ENCODE measurements around the gene LAMC1.

LAMC1 gene

DNA sequence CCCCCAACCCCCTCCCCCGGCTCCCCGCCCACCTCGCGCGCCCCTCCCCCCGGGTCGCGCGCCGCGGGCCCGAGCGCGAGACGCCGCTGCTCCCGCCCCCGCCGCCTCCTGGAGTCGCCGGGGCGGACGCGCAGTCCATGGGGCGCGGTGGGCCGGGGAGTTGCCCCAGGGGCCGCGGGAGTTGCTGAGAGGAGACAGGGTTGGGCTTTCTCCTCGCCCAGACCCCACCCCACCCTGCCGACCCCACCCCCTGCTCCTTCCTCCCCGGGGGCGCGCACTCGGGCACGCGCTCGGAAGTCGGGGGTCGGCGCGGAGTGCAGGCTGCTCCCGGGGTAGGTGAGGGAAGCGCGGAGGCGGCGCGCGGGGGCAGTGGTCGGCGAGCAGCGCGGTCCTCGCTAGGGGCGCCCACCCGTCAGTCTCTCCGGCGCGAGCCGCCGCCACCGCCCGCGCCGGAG is at the start of gene LAMC1:
LAMC1 (plus strand) TSS at position 275 of the 455 bp plus-strand sequence. CDS start 297 bp downstream, outside the sequence.
- peak; percentile 80 to 84 for DNase-seq

DNA sequence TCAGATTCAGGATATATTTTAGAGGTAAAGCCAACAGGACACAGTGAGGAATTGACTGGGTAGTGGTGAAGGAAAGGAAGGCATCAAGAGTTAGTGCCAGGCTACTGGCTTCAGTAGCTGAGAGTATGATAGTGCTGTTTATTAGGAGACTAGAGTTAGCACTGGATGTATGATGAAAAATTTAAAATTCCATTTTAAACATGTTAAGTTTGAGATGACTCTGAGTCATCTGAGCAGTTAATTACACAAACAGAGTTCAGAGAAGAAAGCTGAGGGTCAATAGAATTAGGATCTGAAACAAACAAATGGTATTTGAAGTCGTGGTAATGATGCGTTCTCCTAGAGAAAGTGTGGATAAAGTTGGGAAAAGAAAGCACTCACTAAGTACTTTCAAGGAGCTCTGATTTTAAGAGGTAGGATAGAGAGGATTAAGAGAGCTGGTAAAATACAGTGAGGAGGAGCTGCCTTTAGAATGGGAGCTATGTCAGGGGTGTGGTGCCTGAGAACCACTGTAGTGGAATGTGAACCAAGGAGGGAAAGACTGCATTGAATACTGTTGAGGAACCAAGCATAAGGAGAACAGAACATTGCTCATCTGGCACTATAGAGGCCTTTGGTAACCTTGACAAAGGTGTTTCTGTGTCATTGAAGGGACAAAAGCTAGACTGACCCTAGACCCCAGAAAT is 48.6 kb upstream of the LAMC1 start:
- no peak for DNase-seq

DNA sequence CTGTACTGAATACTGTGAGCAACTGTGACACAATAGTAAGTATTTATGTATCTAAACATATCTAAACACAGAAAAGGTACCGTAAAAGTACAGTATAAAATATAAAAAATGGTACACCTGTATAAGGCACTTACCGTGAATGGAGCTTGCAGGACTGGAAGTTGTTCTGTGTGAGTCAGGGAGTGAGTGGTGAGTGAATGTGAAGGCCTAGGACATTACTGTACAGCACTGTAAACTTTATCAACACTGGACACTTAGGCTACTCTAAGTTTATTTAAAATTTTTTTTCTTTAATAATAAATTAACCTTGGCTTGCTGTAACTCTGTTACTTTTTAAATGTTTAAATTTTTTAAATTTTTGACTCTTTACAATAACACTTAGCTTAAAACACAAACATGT is 45.7 kb upstream of the LAMC1 start:
- no peak for DNase-seq

DNA sequence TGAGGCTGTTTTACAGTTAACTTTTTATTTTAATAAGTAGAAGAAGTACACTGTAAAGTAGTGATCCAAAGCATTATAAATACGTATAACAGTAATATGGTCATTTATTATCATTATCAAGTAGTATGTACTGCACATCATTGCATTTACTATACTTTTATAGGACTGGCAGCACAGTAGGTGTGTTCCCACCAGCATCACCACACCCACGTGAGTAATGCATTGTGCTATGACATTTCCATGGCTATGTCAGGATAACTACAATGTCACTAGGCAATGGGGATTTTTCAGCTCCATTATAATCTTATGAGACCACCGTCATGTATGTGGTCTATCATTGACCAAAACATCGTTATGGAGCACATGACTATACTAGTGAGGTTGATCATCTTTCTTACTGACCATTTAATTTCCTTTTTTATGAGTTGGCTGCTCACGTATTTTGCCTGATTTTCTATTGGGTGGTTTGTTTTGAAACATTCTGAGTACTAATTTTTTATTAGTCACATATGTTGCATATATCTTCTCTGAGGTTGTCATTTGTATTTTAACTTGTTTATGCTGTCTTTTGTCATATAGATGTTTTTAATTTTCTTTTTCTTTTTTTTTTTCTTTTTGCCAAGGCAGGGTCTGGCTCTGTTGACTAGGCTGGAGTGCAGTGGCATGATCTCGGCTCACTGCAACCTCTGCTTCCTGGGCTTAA is 44.9 kb upstream of the LAMC1 start:
- DNase-seq: no peak

DNA sequence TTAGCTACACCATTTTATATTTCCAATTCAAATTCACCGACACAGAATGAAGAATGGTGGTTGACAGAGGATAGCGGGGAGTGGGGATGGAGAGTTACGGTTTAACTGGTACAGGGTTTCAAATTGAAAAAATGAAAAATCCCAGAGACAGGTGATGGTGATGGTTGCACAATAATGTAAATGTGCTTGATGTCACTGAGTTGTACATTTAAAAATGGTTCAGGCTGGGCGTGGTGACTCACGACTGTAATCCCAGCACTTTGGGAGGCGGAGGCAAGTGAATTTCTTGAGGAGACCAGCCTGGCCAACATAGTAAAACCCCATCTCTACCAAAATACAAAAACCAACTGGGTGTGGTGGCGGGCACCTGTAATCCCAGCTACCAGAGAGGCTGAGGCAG is 39.1 kb upstream of the LAMC1 start:
- DNase-seq: no peak

DNA sequence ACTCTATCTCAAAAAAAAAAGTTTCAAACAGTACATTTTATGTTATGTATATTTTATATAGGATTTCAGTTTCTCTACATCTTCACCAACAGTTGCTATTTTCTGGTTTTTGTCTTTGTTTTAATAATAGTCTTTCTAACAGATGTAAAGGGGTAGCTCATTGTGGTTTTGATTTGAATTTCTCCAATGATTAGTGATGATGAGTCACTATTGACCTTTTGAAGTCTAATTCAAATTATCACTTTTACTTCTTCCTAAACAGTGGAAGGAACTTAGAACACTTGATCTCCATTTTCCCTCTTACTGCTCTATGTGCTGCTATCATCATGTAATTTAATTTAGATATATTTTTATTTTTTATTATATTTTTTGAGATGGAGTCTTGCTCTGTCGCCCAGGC is 38.6 kb upstream of the LAMC1 start:
- no peak for DNase-seq

DNA sequence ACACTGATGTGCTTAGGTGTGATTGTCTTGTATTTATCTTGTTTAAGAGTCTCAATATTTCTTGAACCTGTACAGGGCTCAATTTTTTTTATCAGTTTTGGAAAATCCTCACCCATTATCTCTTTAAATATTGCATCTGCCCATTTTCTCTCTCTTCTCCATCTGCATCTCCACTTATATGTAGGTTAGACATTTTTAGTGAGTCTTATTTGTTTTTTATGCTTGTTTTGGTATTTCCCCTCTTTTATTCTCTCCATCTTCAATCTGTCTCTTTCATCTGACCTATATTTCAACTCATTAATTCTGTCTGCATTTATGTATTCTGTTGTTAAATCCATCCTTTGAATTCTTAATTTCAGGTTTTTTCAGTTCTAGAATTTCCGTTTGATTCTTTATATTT is 37.3 kb upstream of the LAMC1 start:
- no peak for DNase-seq

DNA sequence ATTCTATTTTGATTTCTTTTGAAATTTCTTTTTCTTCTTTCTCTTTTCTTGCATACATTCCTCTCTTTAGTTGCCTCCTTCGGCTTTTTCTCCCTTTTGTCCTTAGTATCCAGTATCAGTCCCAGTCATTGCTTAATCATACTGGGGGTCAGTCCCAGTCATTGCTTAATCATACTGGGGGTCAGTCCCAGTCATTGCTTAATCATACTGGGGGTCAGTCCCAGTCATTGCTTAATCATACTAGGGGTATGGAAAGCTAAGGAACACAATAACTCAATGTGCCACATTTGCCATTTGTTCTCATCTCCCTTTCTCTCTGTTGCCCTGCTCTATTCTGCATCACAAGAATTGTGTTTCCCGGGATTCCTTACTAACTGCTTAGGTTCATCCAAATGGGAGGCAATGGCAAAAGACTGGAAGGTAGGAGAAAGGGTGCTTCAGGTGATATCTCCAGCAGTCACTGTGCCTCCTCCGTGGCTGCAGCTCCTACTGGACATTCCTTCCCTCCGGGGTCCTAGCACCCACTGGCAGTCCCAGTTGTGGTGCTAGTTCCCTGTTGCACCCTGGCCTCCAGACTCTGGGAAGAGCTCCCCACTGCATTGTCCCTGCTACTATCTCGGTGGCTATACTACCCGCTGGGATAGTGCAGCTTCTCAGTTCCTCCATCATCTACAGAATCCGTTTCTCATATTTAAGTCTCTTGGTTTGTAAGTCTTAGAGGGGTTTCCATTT is 32.6 kb upstream of the LAMC1 start:
- DNase-seq: no peak

DNA sequence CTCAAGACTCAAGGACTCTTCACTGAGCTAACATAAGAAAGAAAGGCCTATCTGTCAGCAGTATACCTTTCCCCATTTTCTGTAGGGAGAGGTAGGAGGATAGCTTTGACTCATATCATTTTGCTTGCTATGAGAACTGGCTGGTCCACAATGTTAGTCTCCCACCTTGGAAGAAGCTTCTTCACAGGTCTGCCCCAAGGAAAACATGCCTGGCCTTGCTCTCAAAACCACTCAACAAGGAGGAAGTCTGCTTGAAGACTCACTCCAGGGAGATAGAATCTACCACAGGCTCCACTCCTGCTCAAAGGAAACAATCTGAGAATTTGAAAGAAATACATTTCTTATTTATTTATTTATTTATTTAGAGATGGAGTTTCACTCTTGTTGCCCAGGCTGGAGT is 29.5 kb upstream of the LAMC1 start:
- no peak for DNase-seq

DNA sequence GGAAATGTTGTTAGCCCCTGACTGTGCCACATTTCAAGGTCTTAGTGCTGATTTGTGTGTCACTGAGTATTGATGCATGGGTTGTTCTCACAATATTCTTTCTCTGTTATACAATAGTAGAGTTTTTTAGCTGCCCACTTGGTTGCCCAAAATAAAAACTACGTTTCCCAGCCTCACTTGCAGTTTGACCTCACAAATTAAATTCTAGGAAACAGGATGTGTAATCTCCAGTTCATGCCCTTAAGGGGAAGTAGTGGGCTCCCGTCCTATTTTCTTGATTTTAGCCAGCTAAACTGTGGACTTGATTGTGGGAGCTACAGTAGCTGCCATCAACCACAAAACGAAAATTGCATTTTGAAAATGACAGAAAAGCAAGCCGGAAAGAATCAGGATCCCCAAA is 27.3 kb upstream of the LAMC1 start:
- DNase-seq: no peak

DNA sequence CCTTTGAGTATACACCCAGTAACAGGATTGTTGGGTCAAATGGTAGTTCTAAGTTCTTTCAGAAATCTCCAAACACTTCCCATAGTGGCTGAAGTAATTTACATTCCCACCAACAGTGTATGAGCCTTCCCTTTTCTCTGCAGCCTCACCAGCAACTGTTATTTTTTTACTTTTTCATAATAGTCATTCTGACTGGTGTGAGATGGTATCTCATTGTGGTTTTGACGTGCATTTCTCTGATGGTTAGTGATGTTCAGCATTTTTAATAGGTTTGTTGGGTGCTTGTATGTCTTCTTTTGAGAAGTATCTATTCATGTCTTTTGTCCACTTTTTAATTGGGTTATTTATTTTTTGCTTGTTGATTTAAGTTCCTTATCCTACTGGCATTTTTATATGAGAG is 26.4 kb upstream of the LAMC1 start:
- no peak for DNase-seq

DNA sequence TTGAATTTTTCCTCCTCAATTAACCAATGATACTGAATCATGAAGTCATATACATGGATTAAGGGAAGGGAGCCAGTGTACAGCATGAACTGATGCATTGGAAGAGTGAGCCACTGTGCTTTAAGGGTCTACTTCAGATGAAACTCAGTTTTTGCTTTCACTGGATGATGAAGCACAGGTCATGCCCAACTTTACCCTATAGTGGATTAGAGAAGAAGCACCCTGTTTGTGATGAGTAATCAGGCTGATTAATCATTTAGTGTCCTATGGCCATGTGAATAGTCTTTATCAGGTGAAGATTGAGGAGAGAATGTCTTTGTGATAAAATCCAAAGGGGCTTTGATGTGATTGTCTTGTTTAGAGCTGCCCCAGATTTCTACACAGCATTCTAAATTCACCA is 24.7 kb upstream of the LAMC1 start:
- DNase-seq: no peak

DNA sequence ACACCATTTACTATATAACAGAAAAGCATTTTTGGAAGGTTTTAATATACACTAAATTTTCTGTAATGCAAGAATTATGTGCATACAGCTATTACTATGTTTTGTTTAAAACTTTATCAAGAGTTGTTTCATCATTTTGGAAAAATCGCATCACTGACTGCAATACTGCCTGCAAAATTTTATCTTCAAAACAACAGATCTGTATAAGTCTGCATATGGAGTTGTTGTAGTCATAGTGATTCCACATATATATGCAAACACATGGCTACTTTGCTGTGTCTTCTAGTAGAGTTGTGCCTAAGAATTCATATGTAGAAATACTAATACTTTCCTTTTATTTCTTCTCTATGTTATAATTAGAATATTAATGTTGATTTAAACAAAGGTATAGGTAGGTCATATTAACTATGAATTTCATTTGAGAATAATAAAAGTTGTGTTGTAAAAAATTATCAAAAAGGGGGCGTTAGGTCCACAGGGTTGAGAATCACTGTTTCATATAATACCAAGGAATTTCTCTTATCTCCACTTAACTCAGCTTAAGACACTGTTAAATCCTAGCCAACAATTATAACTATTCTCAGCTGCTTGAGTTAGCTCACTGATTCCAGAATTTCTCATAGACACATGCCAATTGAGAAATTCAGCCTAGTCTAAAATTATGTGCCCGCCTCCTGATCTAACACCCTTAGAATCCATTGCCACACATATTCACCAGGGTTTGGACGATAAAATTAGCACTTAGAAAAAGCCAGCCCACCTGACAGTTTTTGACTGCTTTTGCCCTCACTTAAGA is 22.9 kb upstream of the LAMC1 start:
- DNase-seq: no peak

DNA sequence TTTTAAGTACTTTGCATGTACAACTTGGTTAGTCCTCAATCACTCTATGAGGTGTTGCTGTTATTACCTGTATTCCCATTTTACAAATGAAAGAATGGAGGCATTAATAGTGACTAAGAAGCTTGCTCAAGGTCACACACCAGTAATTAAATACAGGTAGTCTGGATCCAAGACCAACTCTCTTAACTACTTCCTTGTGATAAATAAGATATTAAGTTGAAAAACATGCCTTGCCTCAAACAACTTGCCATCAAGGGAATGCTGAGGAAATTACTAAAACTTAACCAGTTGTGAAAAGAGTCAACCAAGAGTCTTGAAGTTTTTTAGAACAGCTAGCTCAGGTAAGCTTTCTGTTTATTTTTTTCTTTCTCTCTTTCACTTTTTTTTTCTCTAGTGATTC is 21.0 kb upstream of the LAMC1 start:
- no peak for DNase-seq

DNA sequence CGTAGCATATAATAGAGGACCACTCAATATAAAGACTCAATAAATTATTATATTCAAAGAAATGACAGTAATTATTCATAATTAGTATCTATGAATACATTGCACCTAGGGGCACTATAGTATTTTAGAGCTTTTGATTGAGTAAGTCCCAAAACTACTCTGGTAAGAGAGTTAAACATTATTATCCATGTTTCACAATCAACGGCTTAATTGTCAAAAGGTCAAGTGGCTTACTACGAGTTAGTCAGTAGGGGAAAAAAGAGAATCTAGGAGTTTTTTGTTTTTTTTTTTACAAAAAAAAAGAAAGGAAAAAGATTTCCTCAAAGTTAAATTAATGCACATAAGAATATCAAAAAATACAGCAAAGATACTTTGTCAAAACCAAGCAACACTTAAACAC is 20.4 kb upstream of the LAMC1 start:
- DNase-seq: no peak

DNA sequence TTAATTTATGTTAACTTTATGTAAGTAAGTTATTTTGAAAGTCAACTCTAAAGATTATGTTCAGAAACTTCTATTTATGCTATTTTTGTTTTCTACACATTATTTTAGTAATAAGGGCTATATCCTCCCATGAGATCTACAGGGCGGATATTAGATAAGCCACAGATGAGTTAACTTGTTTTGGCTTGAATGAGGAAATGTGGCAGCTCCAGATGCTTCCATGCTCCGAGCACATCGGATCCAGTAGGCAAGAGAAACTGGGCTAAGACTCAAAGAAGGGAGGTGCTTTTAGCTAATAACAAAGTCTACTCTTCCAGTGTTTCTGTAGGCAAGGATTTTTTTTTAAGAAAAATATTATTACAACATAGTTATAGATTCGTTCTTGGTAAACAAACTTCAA is 20.0 kb upstream of the LAMC1 start:
- no peak for DNase-seq

DNA sequence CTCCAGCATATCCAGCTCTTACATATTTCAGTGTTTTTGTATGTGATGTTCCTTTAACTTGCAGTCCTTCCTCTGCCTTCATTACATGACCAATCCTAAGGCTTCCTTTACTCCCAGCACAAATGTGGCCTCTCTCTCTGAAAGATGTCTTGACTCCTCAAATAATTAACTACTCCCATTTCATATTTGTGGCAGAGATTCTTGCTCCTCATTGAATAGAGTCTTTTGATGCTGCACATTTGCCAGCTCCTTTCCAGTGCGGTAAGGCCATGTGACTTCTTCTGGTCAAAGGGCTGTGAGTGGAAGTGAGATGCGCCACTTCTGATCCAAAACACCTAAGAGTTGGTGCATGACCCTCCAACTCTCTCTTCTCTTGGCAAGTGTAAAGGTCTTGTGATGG is 19.1 kb upstream of the LAMC1 start:
- no peak for DNase-seq

DNA sequence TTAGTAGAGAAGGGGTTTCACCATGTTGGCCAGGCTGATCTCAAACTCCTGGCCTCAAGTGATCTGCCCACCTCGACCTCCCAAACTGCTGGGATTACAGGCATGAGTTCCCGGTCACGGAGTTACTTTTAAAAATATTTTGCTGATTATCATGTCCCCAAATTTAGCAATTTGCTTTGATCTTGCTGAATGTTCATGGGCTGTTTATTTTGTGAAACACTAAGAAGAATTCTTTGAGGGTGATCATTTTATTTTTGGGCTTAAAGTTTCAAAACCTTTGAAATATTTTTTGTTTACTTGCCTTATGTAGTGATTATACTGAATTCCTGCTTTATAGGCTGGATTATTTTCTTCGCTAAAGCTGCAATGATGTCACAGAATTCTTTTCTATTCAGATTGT is 11.4 kb upstream of the LAMC1 start:
- DNase-seq: no peak

DNA sequence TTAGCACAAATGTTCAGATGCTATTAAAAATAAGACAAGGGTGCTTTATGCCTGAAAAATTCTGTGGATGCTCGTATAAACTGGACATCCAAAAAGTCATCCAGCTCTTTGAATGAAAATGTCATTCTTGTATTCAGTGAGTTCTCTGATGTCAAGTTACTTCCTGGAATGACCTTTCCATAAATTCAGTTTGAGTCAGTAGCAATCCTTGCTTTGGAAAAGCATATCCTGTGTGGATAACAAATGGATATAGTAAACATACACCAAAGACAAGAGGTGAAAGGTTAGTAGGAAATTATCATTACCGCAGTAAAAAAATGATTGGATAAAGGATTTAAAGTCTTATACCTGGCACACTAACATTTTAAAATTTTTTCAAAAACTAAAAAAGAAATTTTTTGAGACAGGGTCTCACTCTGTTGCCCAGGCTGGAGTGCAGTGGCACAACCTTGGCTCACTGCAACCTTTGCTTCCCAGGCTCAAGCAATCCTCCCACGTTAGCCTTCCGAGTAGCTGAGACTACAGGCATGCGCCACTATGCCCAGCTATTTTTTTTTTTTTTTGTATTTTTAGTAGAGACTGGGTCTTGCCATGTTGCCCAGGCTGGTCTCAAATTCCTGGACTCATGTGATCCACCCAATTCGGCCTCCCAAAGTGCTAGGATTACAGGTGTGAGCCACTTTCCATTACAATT is 10.8 kb upstream of the LAMC1 start:
- DNase-seq: no peak

DNA sequence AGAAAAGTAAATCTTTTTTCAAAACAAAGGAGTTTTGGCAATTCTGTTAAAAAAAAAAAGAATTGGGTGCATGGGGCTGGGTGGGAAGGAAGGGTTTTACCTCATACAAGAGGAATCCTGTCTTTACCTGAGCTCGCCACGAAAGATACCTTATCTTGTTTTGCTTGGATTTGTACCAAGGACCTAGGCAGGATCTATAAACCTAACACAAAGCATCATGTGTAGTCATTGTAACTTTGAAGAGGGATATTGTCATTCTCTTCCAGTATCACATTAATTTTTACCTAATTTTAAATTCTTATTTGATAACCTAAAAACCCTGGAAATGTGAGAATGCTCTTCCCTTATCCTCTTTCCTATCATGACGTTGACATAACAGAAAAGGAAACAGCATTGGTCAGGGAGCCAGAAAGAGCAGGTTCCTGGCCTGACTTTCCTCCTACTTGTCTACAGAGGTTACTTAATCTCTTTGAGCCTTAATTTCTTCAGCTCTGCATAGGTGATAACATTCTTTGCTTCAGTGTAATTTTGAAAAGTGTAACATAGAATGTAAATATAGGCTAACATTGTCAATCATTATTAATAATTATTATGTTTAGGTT is 4.0 kb upstream of the LAMC1 start:
- no peak for DNase-seq

DNA sequence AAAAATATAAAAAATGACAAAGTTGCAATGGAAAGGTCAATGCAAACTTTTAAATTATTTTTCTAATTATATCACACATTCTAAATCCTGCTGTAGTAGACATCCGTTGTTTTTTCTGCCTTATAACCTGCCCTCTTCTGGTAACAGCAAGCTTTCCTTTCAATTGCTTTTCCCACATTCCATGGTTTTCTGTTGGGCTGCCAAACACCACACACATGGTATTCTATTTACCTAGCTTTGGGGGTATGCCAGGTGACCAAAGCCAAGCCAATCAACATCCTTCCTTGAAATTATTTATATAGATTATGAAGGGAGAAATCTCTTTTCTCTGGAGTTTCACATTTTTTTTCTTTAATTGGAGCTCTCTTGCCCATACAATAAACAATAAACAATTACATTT is 3.4 kb upstream of the LAMC1 start:
- DNase-seq: no peak
